Measurements from ENCODE around the gene VWA3A.
A peak's percentile ranks its signal among the peaks of the same experiment; 100 is the strongest.
"Not testable (repeated sequence)": the region's sequence is repeated elsewhere in the genome, so short reads cannot be mapped to it uniquely, and the experiment has no call there.

Gene VWA3A

DNA sequence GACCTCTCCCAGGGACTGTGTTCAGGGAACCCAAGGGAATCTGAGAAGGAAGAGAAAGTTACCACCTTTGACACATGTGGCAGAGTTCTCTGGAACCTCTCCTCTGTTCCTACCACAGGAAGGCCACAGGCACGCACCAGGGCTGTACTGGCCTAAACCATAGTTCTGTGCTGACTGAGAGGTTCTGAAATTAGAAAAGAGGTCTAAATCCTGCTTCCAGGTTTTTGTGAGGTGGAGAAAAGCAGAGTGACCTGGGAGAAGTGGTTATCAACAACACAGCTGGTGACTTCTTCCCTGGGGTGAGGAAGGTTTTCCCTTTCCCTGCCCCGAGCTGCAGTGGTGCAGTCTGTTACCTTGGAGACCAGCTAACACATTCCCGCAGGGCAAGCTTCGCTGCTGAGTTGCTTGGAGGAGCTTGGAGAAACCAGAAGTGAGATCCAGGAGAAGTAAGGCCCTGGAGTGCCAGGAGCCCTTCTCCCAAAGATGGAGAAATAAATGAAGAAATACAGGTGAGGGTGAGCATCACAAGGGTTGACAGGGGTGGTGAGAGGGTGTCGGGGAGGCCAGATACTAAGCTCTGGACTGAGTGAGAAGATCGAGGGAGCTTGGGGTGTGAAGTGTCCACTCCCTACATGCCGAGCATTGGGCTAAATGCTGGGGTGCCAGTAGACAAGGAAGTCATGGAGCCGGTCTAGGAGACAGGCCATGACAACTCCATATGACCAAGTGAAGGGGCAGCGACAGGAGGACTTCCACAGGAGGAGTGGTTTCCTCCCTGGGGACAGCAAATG is at the start of gene VWA3A:
VWA3A (plus strand) TSS at position 399 of the 791 bp plus-strand sequence; CDS start at position 496, 97 bp downstream.
- Histone ChIP-seq H3K4me3 (ENCODE audit: low read length) (no peak within 1 kb of the TSS), H3K4me1 (ENCODE audit: control insufficient read depth, low read depth, low read length) (peaks cover 11% of the 10 kb centered on the region), H3K36me3 (ENCODE audit: control insufficient read depth, low read depth, low read length) (no peaks in the 10 kb centered on the region), H3K9ac (ENCODE audit: low read length) (peak within 1 kb of the TSS; percentile 1), H3K27me3 (ENCODE audit: control insufficient read depth, insufficient read depth, low read length) (no peaks in the 10 kb centered on the region), H3K27ac (ENCODE audit: low read length) (no peak within 1 kb of the TSS), H3K9me3 (ENCODE audit: control insufficient read depth, low read depth, low read length) (no peaks in the 10 kb centered on the region)

DNA sequence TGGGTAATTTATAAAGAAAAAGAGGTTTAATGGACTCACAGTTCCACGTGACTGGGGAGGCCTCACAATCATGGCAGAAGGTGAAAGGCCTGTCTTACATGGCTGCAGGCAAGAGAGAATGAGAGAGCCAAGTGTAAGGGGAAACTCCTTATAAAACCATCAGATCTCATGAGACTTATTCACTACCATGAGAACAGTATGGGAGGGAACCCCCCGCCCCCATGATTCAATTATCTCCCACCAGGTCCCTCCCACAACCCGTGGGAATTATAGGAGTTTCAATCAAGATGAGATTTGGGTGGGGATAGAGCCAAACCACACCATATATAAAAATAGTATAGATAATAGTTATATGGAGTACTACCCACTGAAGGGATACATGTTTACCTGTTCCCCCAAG is 48.5 kb upstream of the VWA3A start:
- not testable (repeated sequence) for H3K4me3 ChIP-seq (ENCODE audit: low read length); H3K9me3 ChIP-seq (ENCODE audit: control insufficient read depth, low read depth, low read length); H3K9ac ChIP-seq (ENCODE audit: low read length)

DNA sequence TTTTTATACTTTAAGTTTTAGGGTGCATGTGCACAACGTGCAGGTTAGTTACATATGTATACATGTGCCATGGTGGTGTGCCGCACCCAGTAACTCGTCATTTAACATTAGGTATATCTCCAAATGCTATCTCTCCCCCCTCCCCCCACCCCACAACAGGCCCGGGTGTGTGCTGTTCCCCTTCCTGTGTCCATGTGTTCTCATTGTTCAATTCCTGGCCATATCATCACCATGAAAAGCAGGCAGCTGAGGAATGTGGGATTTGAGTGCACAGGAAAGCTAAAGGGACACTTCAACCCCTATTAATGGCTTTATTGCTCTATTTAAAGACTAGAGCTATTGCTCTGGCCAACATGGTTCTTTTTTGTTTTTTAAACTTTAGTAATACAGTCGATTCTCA is 46.5 kb upstream of the VWA3A start:
- not testable (repeated sequence) for H3K4me1 ChIP-seq (ENCODE audit: control insufficient read depth, low read depth, low read length); H3K4me3 ChIP-seq (ENCODE audit: low read length); H3K9me3 ChIP-seq (ENCODE audit: control insufficient read depth, low read depth, low read length); H3K36me3 ChIP-seq (ENCODE audit: control insufficient read depth, low read depth, low read length); H3K27me3 ChIP-seq (ENCODE audit: control insufficient read depth, insufficient read depth, low read length); H3K9ac ChIP-seq (ENCODE audit: low read length); H3K27ac ChIP-seq (ENCODE audit: low read length)

More for the DNA sequence above, 48.5 kb upstream of the VWA3A start:
- H3K4me1 ChIP-seq (ENCODE audit: control insufficient read depth, low read depth, low read length); H3K27ac ChIP-seq (ENCODE audit: low read length); H3K36me3 ChIP-seq (ENCODE audit: control insufficient read depth, low read depth, low read length); H3K27me3 ChIP-seq (ENCODE audit: control insufficient read depth, insufficient read depth, low read length): not testable (repeated sequence)

DNA sequence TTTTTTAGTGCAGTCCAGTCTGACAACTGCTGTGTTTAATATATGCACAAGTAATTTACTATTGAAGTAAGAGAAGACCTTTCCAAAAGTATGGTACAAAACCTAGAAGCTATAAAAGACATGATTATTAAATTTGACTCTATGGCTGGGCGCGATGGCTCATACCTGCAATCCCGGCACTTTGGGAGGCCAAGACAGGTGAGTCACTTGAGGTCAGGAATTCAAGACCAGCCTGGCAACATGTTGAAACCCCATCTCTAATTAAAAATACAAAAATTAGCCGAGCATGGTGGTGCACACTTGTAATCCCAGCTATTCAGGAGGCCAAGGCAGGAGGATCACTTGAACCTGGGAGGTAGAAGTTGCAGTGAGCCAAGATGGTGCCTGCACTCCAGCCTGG is 41.4 kb upstream of the VWA3A start:
- no peaks in the 10 kb centered on the region for H3K9me3 ChIP-seq (ENCODE audit: control insufficient read depth, low read depth, low read length)
- no peaks in the 10 kb centered on the region for H3K27me3 ChIP-seq (ENCODE audit: control insufficient read depth, insufficient read depth, low read length)
- no peak overlapping the region for H3K9ac ChIP-seq (ENCODE audit: low read length)
- no peak overlapping the region for H3K27ac ChIP-seq (ENCODE audit: low read length)
- no peak overlapping the region for H3K4me3 ChIP-seq (ENCODE audit: low read length)
- no peaks in the 10 kb centered on the region for H3K4me1 ChIP-seq (ENCODE audit: control insufficient read depth, low read depth, low read length)
- no peaks in the 10 kb centered on the region for H3K36me3 ChIP-seq (ENCODE audit: control insufficient read depth, low read depth, low read length)

- no peaks in the 10 kb centered on the region for H3K9me3 ChIP-seq (ENCODE audit: control insufficient read depth, low read depth, low read length)
- no peaks in the 10 kb centered on the region for H3K4me1 ChIP-seq (ENCODE audit: control insufficient read depth, low read depth, low read length)
- H3K36me3 ChIP-seq (ENCODE audit: control insufficient read depth, low read depth, low read length) = no peaks in the 10 kb centered on the region
- no peak overlapping the region for H3K27ac ChIP-seq (ENCODE audit: low read length)
- H3K27me3 ChIP-seq (ENCODE audit: control insufficient read depth, insufficient read depth, low read length) = no peaks in the 10 kb centered on the region
- no peak overlapping the region for H3K9ac ChIP-seq (ENCODE audit: low read length)
- H3K4me3 ChIP-seq (ENCODE audit: low read length) = no peak overlapping the region
Observed at GRCh38 chr16:22052980-22053379, 39.4 kb upstream of the VWA3A start.

GRCh38 chr16:22053921-22054341 is 38.4 kb upstream of the VWA3A start:
- no peak overlapping the region for H3K4me3 ChIP-seq (ENCODE audit: low read length)
- no peaks in the 10 kb centered on the region for H3K4me1 ChIP-seq (ENCODE audit: control insufficient read depth, low read depth, low read length)
- no peaks in the 10 kb centered on the region for H3K27me3 ChIP-seq (ENCODE audit: control insufficient read depth, insufficient read depth, low read length)
- H3K27ac ChIP-seq (ENCODE audit: low read length) = no peak overlapping the region
- no peaks in the 10 kb centered on the region for H3K9me3 ChIP-seq (ENCODE audit: control insufficient read depth, low read depth, low read length)
- H3K36me3 ChIP-seq (ENCODE audit: control insufficient read depth, low read depth, low read length) = no peaks in the 10 kb centered on the region
- no peak overlapping the region for H3K9ac ChIP-seq (ENCODE audit: low read length)

DNA sequence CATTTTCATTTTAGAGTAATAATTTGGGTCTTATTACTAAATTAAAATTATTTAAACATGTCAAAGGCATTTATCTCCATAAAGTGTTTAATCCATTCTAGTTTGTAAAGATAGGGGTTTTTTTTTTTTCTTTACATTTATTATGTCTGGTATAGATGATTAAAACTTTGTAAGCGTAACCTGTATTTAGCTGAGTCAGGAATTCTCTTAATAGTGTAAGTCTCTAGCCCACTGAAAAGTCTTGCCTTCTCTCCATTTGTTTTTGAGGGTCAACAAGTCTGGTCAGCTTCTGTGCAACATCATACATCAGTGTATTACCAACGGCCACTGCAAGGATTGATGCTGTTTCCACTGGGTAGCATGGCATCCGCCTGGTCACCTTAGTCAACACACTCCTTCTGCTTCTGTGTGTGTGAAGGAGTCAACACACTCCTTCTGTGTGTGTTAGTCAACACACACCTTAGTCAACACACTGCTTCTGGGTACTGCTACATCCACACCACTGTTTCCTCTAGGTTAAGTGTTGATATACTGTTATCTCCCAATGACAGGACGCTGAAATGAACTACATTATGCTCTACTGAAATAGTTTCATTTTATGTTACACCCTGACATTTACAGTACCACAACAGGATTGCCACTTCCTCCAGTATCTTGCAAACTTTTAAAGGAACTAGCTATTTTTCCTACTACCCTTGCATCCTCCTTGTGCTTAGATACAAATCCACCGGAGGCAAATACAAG is 37.3 kb upstream of the VWA3A start:
- Histone ChIP-seq H3K4me3 (ENCODE audit: low read length) (no peak overlapping the region), H3K27me3 (ENCODE audit: control insufficient read depth, insufficient read depth, low read length) (no peaks in the 10 kb centered on the region), H3K4me1 (ENCODE audit: control insufficient read depth, low read depth, low read length) (no peaks in the 10 kb centered on the region), H3K9me3 (ENCODE audit: control insufficient read depth, low read depth, low read length) (no peaks in the 10 kb centered on the region), H3K9ac (ENCODE audit: low read length) (no peak overlapping the region), H3K27ac (ENCODE audit: low read length) (no peak overlapping the region), H3K36me3 (ENCODE audit: control insufficient read depth, low read depth, low read length) (no peaks in the 10 kb centered on the region)

GRCh38 chr16:22055881-22056280 is 36.5 kb upstream of the VWA3A start:
- H3K9me3 ChIP-seq (ENCODE audit: control insufficient read depth, low read depth, low read length) = no peaks in the 10 kb centered on the region
- H3K4me1 ChIP-seq (ENCODE audit: control insufficient read depth, low read depth, low read length) = no peaks in the 10 kb centered on the region
- H3K9ac ChIP-seq (ENCODE audit: low read length) = no peak overlapping the region
- no peak overlapping the region for H3K4me3 ChIP-seq (ENCODE audit: low read length)
- H3K36me3 ChIP-seq (ENCODE audit: control insufficient read depth, low read depth, low read length) = no peaks in the 10 kb centered on the region
- H3K27ac ChIP-seq (ENCODE audit: low read length) = no peak overlapping the region
- H3K27me3 ChIP-seq (ENCODE audit: control insufficient read depth, insufficient read depth, low read length) = no peaks in the 10 kb centered on the region

GRCh38 chr16:22063888-22064467 is 28.4 kb upstream of the VWA3A start:
- Histone ChIP-seq H3K4me3 (ENCODE audit: low read length) (no peak overlapping the region), H3K9me3 (ENCODE audit: control insufficient read depth, low read depth, low read length) (no peaks in the 10 kb centered on the region), H3K27ac (ENCODE audit: low read length) (no peak overlapping the region), H3K27me3 (ENCODE audit: control insufficient read depth, insufficient read depth, low read length) (no peaks in the 10 kb centered on the region), H3K36me3 (ENCODE audit: control insufficient read depth, low read depth, low read length) (no peaks in the 10 kb centered on the region), H3K4me1 (ENCODE audit: control insufficient read depth, low read depth, low read length) (peaks cover 14% of the 10 kb centered on the region), H3K9ac (ENCODE audit: low read length) (peak overlapping the region; percentile 25)

DNA sequence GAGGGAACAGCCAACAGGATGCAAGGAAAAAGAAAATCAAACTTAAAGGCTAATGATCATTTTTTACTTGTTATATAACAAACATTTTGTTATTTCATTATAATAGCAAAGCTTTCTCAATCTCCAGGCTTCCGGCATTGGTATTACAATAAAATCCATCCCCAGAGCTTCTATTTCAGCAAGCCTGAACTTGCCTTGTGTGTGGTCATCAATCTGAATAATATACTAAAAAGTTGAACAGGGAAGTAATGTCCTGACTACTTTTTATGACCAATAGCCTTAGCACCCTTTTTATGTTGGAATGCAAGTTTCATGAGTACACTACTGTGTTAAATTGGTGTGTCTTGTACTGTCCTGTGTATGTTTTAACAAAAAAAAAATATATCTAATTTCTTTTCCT is 27.1 kb upstream of the VWA3A start:
- Histone ChIP-seq H3K9ac (ENCODE audit: low read length) (no peak overlapping the region), H3K4me1 (ENCODE audit: control insufficient read depth, low read depth, low read length) (peaks cover 14% of the 10 kb centered on the region), H3K27ac (ENCODE audit: low read length) (no peak overlapping the region), H3K4me3 (ENCODE audit: low read length) (no peak overlapping the region), H3K9me3 (ENCODE audit: control insufficient read depth, low read depth, low read length) (no peaks in the 10 kb centered on the region), H3K36me3 (ENCODE audit: control insufficient read depth, low read depth, low read length) (no peaks in the 10 kb centered on the region), H3K27me3 (ENCODE audit: control insufficient read depth, insufficient read depth, low read length) (no peaks in the 10 kb centered on the region)

GRCh38 chr16:22070361-22071330 is 21.7 kb upstream of the VWA3A start:
- H3K9ac ChIP-seq (ENCODE audit: low read length) = no peak overlapping the region
- H3K9me3 ChIP-seq (ENCODE audit: control insufficient read depth, low read depth, low read length) = no peaks in the 10 kb centered on the region
- H3K27ac ChIP-seq (ENCODE audit: low read length) = no peak overlapping the region
- H3K36me3 ChIP-seq (ENCODE audit: control insufficient read depth, low read depth, low read length) = no peaks in the 10 kb centered on the region
- H3K4me3 ChIP-seq (ENCODE audit: low read length) = no peak overlapping the region
- H3K4me1 ChIP-seq (ENCODE audit: control insufficient read depth, low read depth, low read length) = no peaks in the 10 kb centered on the region
- no peaks in the 10 kb centered on the region for H3K27me3 ChIP-seq (ENCODE audit: control insufficient read depth, insufficient read depth, low read length)
